ENCODE data around the gene PPP2R5D. TPM values are rescaled to one million over a fixed set of nuclear protein-coding genes. Genes with fewer than 3 reads are reported as not detected.
"Not testable (repeated sequence)": the region's sequence is repeated elsewhere in the genome, so short reads cannot be mapped to it uniquely, and the experiment has no call there.

The PPP2R5D gene
- polyA plus RNA-seq, 1 donor (not counting 4 experiments of a cell fraction or from before 2014, with no cell fraction given), result 49.6 TPM

- FAIRE-seq, result no peak
- no peak overlapping the region for H3K27ac ChIP-seq (ENCODE audit: control insufficient read depth, insufficient read depth, low read length)
- H3K9me1 ChIP-seq (ENCODE audit: control insufficient read depth, extremely low read depth, insufficient read depth, low read length), result no peaks in the 10 kb centered on the region
- dilution Hi-C loops (cut with MboI; ENCODE audit: extremely low pct_ligation_motif_present, low sequenced_read_pairs), result no loop called here
- no peaks in the 10 kb centered on the region for H3K79me2 ChIP-seq (ENCODE audit: control insufficient read depth, insufficient read depth, low read length)
- H3K9ac ChIP-seq (ENCODE audit: control insufficient read depth, extremely low read depth, insufficient read depth, low read length), result no peak overlapping the region
- no peaks in the 10 kb centered on the region for H4K20me1 ChIP-seq (ENCODE audit: control insufficient read depth, extremely low read depth, insufficient read depth, low read length)
- no peak for DNase-seq (ENCODE audit: low read depth, low spot score)
- no peaks in the 10 kb centered on the region for H3K36me3 ChIP-seq (ENCODE audit: control insufficient read depth in 2 of 2, extremely low read depth in 1 of 2, insufficient read depth in 2 of 2, low read length in 2 of 2)
- H3K9me3 ChIP-seq (ENCODE audit: control insufficient read depth, low read depth, low read length), result no peaks in the 10 kb centered on the region
- no peaks in the 10 kb centered on the region for H3K27me3 ChIP-seq (ENCODE audit: control insufficient read depth, extremely low read depth, insufficient read depth, low read length)
- H3K4me3 ChIP-seq (ENCODE audit: control insufficient read depth in 2 of 3, extremely low read depth in 1 of 3, insufficient read depth in 2 of 3, low read depth in 1 of 3, low read length in 3 of 3), result no peak overlapping the region
- peaks cover 3% of the 10 kb centered on the region for H3K4me1 ChIP-seq (ENCODE audit: control insufficient read depth, extremely low read depth, insufficient read depth, low read length)
- H2AFZ ChIP-seq (ENCODE audit: control insufficient read depth, low read length), result no peak overlapping the region
- H3K4me2 ChIP-seq (ENCODE audit: control insufficient read depth, extremely low read depth, insufficient read depth, low read depth, low read length), result no peak overlapping the region
- TF ChIP-seq CTCF (optimal IDR thresholded peaks at IDR 0.05 in 1 of 3, IDR thresholded peaks at IDR 0.05 in 1 of 3, conservative IDR thresholded peaks at IDR 0.05 in 1 of 3; ENCODE audit: extremely low read depth in 1 of 3, insufficient read depth in 2 of 3, low read length in 3 of 3) (no peak), EZH2 (IDR thresholded peaks at IDR 0.05; ENCODE audit: low read length) (no peak)
These were observed 32.0 kb upstream of the PPP2R5D start for GRCh38 chr6:42952389-42952788.

GRCh38 chr6:42954405-42954804, 30.0 kb upstream of the PPP2R5D start:
- H3K9me3 ChIP-seq (ENCODE audit: control insufficient read depth, low read depth, low read length); H3K9ac ChIP-seq (ENCODE audit: control insufficient read depth, extremely low read depth, insufficient read depth, low read length); dilution Hi-C loops (cut with MboI; ENCODE audit: extremely low pct_ligation_motif_present, low sequenced_read_pairs); H3K79me2 ChIP-seq (ENCODE audit: control insufficient read depth, insufficient read depth, low read length); H3K4me2 ChIP-seq (ENCODE audit: control insufficient read depth, extremely low read depth, insufficient read depth, low read depth, low read length); H3K4me3 ChIP-seq (ENCODE audit: control insufficient read depth in 2 of 3, extremely low read depth in 1 of 3, insufficient read depth in 2 of 3, low read depth in 1 of 3, low read length in 3 of 3); H3K27ac ChIP-seq (ENCODE audit: control insufficient read depth, insufficient read depth, low read length); FAIRE-seq; H3K36me3 ChIP-seq (ENCODE audit: control insufficient read depth in 2 of 2, extremely low read depth in 1 of 2, insufficient read depth in 2 of 2, low read length in 2 of 2); DNase-seq (ENCODE audit: low read depth, low spot score); H2AFZ ChIP-seq (ENCODE audit: control insufficient read depth, low read length); H3K4me1 ChIP-seq (ENCODE audit: control insufficient read depth, extremely low read depth, insufficient read depth, low read length); H3K27me3 ChIP-seq (ENCODE audit: control insufficient read depth, extremely low read depth, insufficient read depth, low read length); H4K20me1 ChIP-seq (ENCODE audit: control insufficient read depth, extremely low read depth, insufficient read depth, low read length); H3K9me1 ChIP-seq (ENCODE audit: control insufficient read depth, extremely low read depth, insufficient read depth, low read length): not testable (repeated sequence)

- Histone ChIP-seq H4K20me1 (ENCODE audit: control insufficient read depth, extremely low read depth, insufficient read depth, low read length) (no peaks in the 10 kb centered on the region), H3K27me3 (ENCODE audit: control insufficient read depth, extremely low read depth, insufficient read depth, low read length) (no peaks in the 10 kb centered on the region), H3K4me1 (ENCODE audit: control insufficient read depth, extremely low read depth, insufficient read depth, low read length) (peaks cover 13% of the 10 kb centered on the region), H3K4me3 (ENCODE audit: control insufficient read depth in 2 of 3, extremely low read depth in 1 of 3, insufficient read depth in 2 of 3, low read depth in 1 of 3, low read length in 3 of 3) (no peak overlapping the region), H3K9me3 (ENCODE audit: control insufficient read depth, low read depth, low read length) (no peaks in the 10 kb centered on the region), H3K36me3 (ENCODE audit: control insufficient read depth in 2 of 2, extremely low read depth in 1 of 2, insufficient read depth in 2 of 2, low read length in 2 of 2) (peaks cover 0 to 4% of the 10 kb centered on the region in 2 experiments), H3K27ac (ENCODE audit: control insufficient read depth, insufficient read depth, low read length) (no peak overlapping the region), H3K9me1 (ENCODE audit: control insufficient read depth, extremely low read depth, insufficient read depth, low read length) (no peaks in the 10 kb centered on the region), H3K9ac (ENCODE audit: control insufficient read depth, extremely low read depth, insufficient read depth, low read length) (no peak overlapping the region), H3K79me2 (ENCODE audit: control insufficient read depth, insufficient read depth, low read length) (no peaks in the 10 kb centered on the region), H3K4me2 (ENCODE audit: control insufficient read depth, extremely low read depth, insufficient read depth, low read depth, low read length) (no peak overlapping the region), H2AFZ (ENCODE audit: control insufficient read depth, low read length) (no peak overlapping the region)
- DNase-seq (ENCODE audit: low read depth, low spot score), result no peak
- TF ChIP-seq EZH2 (IDR thresholded peaks at IDR 0.05; ENCODE audit: low read length) (no peak), CTCF (optimal IDR thresholded peaks at IDR 0.05 in 1 of 3, IDR thresholded peaks at IDR 0.05 in 1 of 3, conservative IDR thresholded peaks at IDR 0.05 in 1 of 3; ENCODE audit: extremely low read depth in 1 of 3, insufficient read depth in 2 of 3, low read length in 3 of 3) (no peak)
- dilution Hi-C loops (cut with MboI; ENCODE audit: extremely low pct_ligation_motif_present, low sequenced_read_pairs), result no loop called here
- no peak for FAIRE-seq
These were observed 26.2 kb upstream of the PPP2R5D start for GRCh38 chr6:42958125-42958524.

Data from keratinocyte (primary cell).